ENCODE measurements around the gene CATSPER1. TPM values are rescaled to one million over a fixed set of nuclear protein-coding genes. Genes with fewer than 3 reads are reported as not detected.

The CATSPER1 gene
- total and polyA plus RNA-seq, 2 of the 13 experiments (the other 11 are each of a cell fraction or from before 2014, with no cell fraction given), result 0.17 TPM; not detected in 1

DNA sequence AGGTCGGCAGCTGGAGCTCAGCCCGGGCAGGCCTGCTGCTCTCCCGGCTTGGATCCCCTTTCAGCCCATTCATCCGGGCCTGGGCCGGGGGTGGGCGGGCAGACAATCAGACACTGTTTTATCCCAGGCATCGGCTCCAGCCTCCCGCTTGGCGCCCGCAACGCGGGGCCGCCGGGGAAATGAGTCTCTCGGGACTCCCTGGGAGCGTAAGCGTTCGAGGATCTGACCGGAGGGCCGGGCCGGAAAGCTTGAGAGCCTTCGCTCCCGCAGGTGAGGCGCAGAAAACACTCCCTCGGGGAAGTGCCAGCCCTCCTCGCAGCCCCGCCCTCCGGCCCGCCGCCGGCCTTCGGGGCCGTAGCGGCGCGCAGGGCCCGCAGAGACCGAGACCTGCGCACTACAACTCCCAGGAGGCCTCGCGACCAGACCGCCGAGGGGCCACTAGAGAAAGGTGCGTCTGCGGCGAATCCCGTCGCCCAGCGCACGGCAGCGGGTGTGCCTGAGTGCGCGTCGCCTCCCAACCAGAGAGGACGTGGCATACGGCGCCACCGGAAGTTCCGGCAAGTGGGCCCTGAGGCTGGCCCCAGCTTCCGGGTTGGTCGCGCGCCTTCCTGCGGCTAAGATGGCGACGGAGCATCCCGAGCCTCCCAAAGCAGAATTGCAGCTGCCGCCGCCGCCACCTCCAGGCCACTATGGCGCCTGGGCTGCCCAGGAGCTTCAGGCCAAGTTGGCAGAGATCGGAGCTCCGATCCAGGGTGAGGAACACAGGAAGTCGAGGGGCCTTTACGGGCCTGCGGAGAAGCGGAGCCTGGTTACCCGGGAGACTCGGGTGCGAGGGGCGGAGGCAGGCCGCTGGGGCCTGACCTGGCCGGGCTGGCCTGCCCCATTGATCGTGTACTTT, 25.7 kb upstream of the CATSPER1 start, which contains the start of gene SF3B2 (continued):
- TF ChIP-seq ZNF766 (CRISPR knock-in tag; IDR thresholded peaks at IDR 0.05; ENCODE audit: borderline replicate concordance) (peak; percentile 36; the same call in 1 of the 2 replicates), IKZF1 (IDR thresholded peaks at IDR 0.05) (no peak), PATZ1 (CRISPR knock-in tag; IDR thresholded peaks at IDR 0.05) (peak; percentile 80), REL (CRISPR knock-in tag; conservative IDR thresholded peaks at IDR 0.05) (peak; percentile 30; the same call in 1 of the 2 replicates), ZNF20 (CRISPR knock-in tag; IDR thresholded peaks at IDR 0.05) (no peak), SSRP1 (CRISPR knock-in tag; IDR thresholded peaks at IDR 0.05) (no peak), JUND (CRISPR knock-in tag; IDR thresholded peaks at IDR 0.05) (no peak), MXI1 (IDR thresholded peaks at IDR 0.05; ENCODE audit: borderline replicate concordance, low read depth, low read length) (peak; percentile 76; the same call in 2 of the 3 replicates), ERF (CRISPR knock-in tag; IDR thresholded peaks at IDR 0.05) (peak; percentile 81), ZNF530 (CRISPR knock-in tag; IDR thresholded peaks at IDR 0.05; ENCODE audit: low read depth) (no peak), CHCHD3 (CRISPR knock-in tag; IDR thresholded peaks at IDR 0.05) (no peak), GPN1 (CRISPR knock-in tag; IDR thresholded peaks at IDR 0.05; ENCODE audit: borderline replicate concordance) (no peak; the same call in 1 of the 2 replicates), NR1H2 (CRISPR knock-in tag; IDR thresholded peaks at IDR 0.05; ENCODE audit: borderline replicate concordance, low read depth) (no peak), ZNF136 (CRISPR knock-in tag; IDR thresholded peaks at IDR 0.05; ENCODE audit: low read depth) (no peak; the same call in 1 of the 2 replicates), SRY (CRISPR knock-in tag; IDR thresholded peaks at IDR 0.05) (no peak; the same call in 1 of the 2 replicates), CCAR2 (optimal IDR thresholded peaks at IDR 0.05; ENCODE audit: low read depth, low read length) (no peak), ZBTB8A (CRISPR knock-in tag; IDR thresholded peaks at IDR 0.05; ENCODE audit: borderline replicate concordance, low read depth) (no peak), ZNF772 (CRISPR knock-in tag; IDR thresholded peaks at IDR 0.05) (peak; percentile 87), ZNF652 (CRISPR knock-in tag; IDR thresholded peaks at IDR 0.05; ENCODE audit: borderline replicate concordance, low read depth) (no peak), GLMP (CRISPR knock-in tag; IDR thresholded peaks at IDR 0.05; ENCODE audit: borderline replicate concordance) (no peak), ZNF703 (CRISPR knock-in tag; IDR thresholded peaks at IDR 0.05; ENCODE audit: borderline replicate concordance) (no peak; the same call in 1 of the 2 replicates)
- TF ChIP-seq, protein P1, sequence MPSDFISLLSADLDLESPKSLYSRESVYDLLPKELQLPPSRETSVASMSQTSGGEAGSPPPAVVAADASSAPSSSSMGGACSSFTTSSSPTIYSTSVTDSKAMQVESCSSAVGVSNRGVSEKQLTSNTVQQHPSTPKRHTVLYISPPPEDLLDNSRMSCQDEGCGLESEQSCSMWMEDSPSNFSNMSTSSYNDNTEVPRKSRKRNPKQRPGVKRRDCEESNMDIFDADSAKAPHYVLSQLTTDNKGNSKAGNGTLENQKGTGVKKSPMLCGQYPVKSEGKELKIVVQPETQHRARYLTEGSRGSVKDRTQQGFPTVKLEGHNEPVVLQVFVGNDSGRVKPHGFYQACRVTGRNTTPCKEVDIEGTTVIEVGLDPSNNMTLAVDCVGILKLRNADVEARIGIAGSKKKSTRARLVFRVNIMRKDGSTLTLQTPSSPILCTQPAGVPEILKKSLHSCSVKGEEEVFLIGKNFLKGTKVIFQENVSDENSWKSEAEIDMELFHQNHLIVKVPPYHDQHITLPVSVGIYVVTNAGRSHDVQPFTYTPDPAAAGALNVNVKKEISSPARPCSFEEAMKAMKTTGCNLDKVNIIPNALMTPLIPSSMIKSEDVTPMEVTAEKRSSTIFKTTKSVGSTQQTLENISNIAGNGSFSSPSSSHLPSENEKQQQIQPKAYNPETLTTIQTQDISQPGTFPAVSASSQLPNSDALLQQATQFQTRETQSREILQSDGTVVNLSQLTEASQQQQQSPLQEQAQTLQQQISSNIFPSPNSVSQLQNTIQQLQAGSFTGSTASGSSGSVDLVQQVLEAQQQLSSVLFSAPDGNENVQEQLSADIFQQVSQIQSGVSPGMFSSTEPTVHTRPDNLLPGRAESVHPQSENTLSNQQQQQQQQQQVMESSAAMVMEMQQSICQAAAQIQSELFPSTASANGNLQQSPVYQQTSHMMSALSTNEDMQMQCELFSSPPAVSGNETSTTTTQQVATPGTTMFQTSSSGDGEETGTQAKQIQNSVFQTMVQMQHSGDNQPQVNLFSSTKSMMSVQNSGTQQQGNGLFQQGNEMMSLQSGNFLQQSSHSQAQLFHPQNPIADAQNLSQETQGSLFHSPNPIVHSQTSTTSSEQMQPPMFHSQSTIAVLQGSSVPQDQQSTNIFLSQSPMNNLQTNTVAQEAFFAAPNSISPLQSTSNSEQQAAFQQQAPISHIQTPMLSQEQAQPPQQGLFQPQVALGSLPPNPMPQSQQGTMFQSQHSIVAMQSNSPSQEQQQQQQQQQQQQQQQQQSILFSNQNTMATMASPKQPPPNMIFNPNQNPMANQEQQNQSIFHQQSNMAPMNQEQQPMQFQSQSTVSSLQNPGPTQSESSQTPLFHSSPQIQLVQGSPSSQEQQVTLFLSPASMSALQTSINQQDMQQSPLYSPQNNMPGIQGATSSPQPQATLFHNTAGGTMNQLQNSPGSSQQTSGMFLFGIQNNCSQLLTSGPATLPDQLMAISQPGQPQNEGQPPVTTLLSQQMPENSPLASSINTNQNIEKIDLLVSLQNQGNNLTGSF (CRISPR knock-in tag; IDR thresholded peaks at IDR 0.05), result no peak
